Peyer's patch (tissue), 4 donors: Measurements from ENCODE around the gene WNT3A. TPM values are rescaled to one million over a fixed set of nuclear protein-coding genes. Genes with fewer than 3 reads are reported as not detected.
"Not testable (repeated sequence)": the region's sequence is repeated elsewhere in the genome, so short reads cannot be mapped to it uniquely, and the experiment has no call there.

Source experiments
- DNase-seq, 3 donors: peaks; one replicate each; pipeline ENCODE4 v3.0.0-alpha.2; 2017 to 2019
- H3K27ac ChIP-seq, 4 donors: fragments of 200-600 bp; sonication (generic); one replicate each; pipeline ENCODE4 v1.5.1; 2016 to 2019
- H3K27me3 ChIP-seq, 2 donors: fragments of 200-600 bp; sonication (generic); one replicate each; pipeline ENCODE4 v1.5.1; 2019
- H3K36me3 ChIP-seq, 3 donors: fragments of 200-600 bp; sonication (generic); one replicate each; pipeline ENCODE4 v1.5.1; 2016 to 2019
- H3K4me1 ChIP-seq, 4 donors: fragments of 200-600 bp; sonication (generic); one replicate each; pipeline ENCODE4 v1.5.1; 2016 to 2019
- H3K4me3 ChIP-seq, 4 donors: fragments of 200-600 bp; sonication (generic); 1 replicate in 3 of 4; 2 replicates in 1 of 4; pipeline ENCODE4 v1.5.1; 2016 to 2019; ENCODE audit warnings: mild to moderate bottlenecking in 1 of 4
- H3K9me3 ChIP-seq, 4 donors: fragments of 200-600 bp; sonication (generic); one replicate each; pipeline ENCODE4 v1.5.1; 2016 to 2019; ENCODE audit warnings: mild to moderate bottlenecking in 1 of 4
- CTCF ChIP-seq, 6 experiments: fragments of 450-650 bp in 4 of 6; fragments of 200-600 bp in 2 of 6; sonication (generic) in 1 of 6; IDR thresholded peaks; one replicate each; pipeline ENCODE4 v1.5.1; 2017 to 2019; ENCODE audit warnings: antibody characterized with exemption in 6 of 6, mild to moderate bottlenecking in 3 of 6, moderate library complexity in 1 of 6
- POLR2A ChIP-seq, 2 donors: fragments of 450-650 bp; IDR thresholded peaks; one replicate each; pipeline ENCODE4 v1.5.1; 2017; ENCODE audit warnings: antibody characterized with exemption in 2 of 2, mild to moderate bottlenecking in 2 of 2, moderate library complexity in 2 of 2
- total RNA-seq, 4 donors: library from RNA; depleted of rRNA; stranded (reverse); fragments of >200 nt; gene quantifications; one replicate each; pipeline ENCODE4 v1.1.0, GENCODE V29; 2016

Gene WNT3A
- total RNA-seq, 4 donors from 2014 or later = not detected

DNA sequence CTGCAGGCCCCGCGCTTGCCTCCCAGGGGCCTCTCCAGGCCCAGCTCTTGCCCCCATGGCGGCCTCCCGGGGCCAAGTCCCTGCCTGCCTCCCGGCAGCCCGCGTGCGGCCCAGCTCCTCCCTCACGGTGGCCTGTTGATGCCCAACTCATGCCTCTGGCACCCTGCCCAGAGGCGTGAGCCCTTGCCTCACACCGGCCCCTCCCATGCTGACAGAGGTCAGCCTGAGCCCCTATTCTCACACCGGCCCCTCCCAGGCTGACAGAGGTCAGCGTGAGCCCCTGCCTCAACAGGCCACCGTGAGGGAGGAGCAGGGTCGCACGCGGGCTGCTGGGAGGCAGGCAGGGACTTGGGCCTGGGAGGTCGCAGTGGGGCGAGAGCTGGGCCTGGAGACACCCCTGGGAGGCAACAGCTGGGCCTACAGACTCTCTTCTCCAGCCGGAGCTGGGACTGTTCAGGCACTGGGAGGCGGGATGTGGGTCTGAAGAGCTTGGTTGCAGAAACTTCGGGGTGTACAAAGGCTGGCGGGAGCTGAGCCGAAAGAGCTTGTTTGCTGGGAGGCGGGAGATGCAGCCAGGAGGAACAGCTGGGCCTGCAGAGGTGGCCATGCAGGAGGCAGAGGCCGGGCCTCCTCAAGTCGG, 35.0 kb upstream of the WNT3A start:
- H3K4me3 ChIP-seq, H3K9me3 ChIP-seq, H3K4me1 ChIP-seq, H3K36me3 ChIP-seq, H3K27ac ChIP-seq, H3K27me3 ChIP-seq: not testable (repeated sequence)
- DNase-seq = peak in 1 of 3 donors; percentile 24

GRCh38 chr1:227972283-227972679, 34.5 kb upstream of the WNT3A start:
- DNase-seq, H3K27me3 ChIP-seq, H3K4me1 ChIP-seq, H3K9me3 ChIP-seq, H3K27ac ChIP-seq, H3K4me3 ChIP-seq, H3K36me3 ChIP-seq: not testable (repeated sequence)

DNA sequence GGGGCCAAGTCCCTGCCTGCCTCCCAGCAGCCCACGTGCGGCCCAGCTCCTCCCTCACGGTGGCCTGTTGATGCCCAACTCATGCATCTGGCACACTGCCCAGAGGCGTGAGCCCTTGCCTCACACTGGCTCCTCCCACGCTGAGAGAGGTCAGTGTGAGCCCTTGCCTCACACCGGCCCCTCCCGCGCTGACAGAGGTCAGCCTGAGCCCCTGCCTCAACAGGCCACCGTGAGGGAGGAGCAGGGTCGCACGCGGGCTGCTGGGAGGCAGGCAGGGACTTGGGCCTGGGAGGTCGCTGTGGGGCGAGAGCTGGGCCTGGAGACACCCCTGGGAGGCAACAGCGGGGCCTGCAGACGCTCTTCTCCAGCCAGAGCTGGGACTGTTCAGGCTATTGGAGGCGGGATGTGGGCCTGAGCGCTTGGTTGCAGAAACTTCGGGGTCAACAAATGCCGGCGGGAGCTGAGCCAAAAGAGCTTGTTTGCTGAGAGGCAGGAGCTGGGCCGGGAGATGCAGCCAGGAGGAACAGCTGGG, 33.9 kb upstream of the WNT3A start:
- DNase-seq = peak in 1 of 3 donors; percentile 44
- peak overlapping the region in 1 of 4 donors; percentile 19 for H3K27ac ChIP-seq
- H3K27me3 ChIP-seq, H3K4me3 ChIP-seq, H3K36me3 ChIP-seq, H3K9me3 ChIP-seq, H3K4me1 ChIP-seq: not testable (repeated sequence)

GRCh38 chr1:227973724-227974288, 33.0 kb upstream of the WNT3A start:
- H3K4me1 ChIP-seq, H3K9me3 ChIP-seq, H3K27ac ChIP-seq, H3K27me3 ChIP-seq, H3K4me3 ChIP-seq, H3K36me3 ChIP-seq: not testable (repeated sequence)
- DNase-seq = peak in 1 of 3 donors; percentile 14

- not testable (repeated sequence) for H3K9me3 ChIP-seq, H3K27ac ChIP-seq, H3K4me3 ChIP-seq, H3K27me3 ChIP-seq, H3K4me1 ChIP-seq, H3K36me3 ChIP-seq
- peak in 1 of 3 donors; percentile 12 for DNase-seq
Measured at GRCh38 chr1:227975583-227976283, 31.1 kb upstream of the WNT3A start.

DNA sequence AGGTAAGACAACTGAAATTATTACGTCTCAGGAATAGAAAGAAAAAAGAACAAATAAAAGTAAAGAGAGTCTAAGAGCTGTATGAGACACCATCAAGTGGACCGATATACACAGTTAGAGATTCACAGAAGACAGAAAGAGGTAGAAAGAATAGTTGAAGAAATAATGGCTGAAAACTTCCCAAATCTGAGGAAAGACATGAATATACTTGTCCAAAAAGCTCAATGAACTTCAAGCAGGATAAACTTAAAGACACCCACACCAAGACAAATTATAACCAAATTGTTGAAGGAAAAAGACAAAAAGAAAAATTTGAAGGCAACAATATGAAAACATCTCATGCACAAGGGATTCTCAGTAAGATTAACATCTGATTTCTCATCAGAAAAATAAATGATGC, 19.6 kb upstream of the WNT3A start:
- Histone ChIP-seq H3K36me3 (no peaks in the 10 kb centered on the region), H3K27me3 (no peaks in the 10 kb centered on the region), H3K9me3 (no peaks in the 10 kb centered on the region), H3K4me3 (no peak overlapping the region), H3K27ac (no peak overlapping the region), H3K4me1 (no peaks in the 10 kb centered on the region)
- DNase-seq = no peak
- TF ChIP-seq POLR2A (IDR thresholded peaks at IDR 0.05) (no peak), CTCF (IDR thresholded peaks at IDR 0.05) (no peak)

DNA sequence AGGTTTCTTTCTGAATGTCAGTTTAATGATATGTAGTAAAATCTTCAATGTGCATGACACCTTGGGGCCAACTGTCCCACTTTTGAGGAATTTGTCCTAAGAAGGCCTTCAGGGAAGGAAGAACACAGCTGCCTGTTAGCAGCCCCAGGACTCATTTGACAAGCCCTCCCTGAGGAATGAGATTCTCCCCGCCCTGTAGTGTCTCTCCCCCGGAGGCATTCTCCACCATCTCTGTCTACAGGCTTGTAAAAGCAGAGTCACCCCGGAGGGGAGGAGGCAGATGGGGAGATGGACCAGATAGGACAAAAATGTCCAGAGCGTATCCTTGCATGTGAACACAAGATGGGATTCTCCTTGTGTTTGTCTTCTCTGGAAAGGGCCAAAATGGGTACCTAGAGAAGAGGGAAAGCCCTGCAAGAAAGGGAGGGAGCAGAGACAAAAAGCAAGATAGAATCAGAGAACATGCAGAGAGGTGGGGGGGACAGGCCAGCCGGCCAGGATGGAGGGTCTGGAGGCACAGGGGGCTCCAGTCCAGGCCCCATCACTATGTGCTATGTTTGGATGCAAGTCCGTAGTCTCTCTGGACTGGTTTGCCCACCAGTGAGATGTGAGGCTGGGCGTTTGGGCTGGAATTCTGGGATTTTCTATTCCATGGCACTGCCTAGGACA, 12.0 kb upstream of the WNT3A start:
- TF ChIP-seq POLR2A (IDR thresholded peaks at IDR 0.05) (no peak), CTCF (IDR thresholded peaks at IDR 0.05) (no peak)
- H3K27ac ChIP-seq = no peak overlapping the region
- H3K36me3 ChIP-seq = no peaks in the 10 kb centered on the region
- peak in 1 of 3 donors; percentile 16 for DNase-seq
- H3K27me3 ChIP-seq = no peaks in the 10 kb centered on the region
- no peak overlapping the region for H3K4me3 ChIP-seq
- no peaks in the 10 kb centered on the region for H3K4me1 ChIP-seq
- H3K9me3 ChIP-seq = peaks cover 0 to 7% (median 2%) of the 10 kb centered on the region in 4 donors
